Endodermal cell (in vitro differentiated cells): Measurements from ENCODE around the gene TMEM72. TPM values are rescaled to one million over a fixed set of nuclear protein-coding genes. Genes with fewer than 3 reads are reported as not detected.
A peak's percentile ranks its signal among the peaks of the same experiment; 100 is the strongest.

Source experiments
- DNase-seq: peaks from one replicate; pipeline ENCODE4 v3.0.0-alpha.2; 2017
- H3K27ac ChIP-seq: 2 replicates; pipeline ENCODE4 v1.5.1; 2013; ENCODE audit warnings: mild to moderate bottlenecking, low read depth, low read length, moderate library complexity
- H3K27me3 ChIP-seq: 2 replicates; pipeline ENCODE4 v1.6.1; 2013; ENCODE audit warnings: mild to moderate bottlenecking, low read length, moderate library complexity; ENCODE audit not compliant: insufficient read depth, control insufficient read depth, poor library complexity, severe bottlenecking
- H3K36me3 ChIP-seq: 2 replicates; pipeline ENCODE4 v1.7.0; 2013; ENCODE audit warnings: mild to moderate bottlenecking, low read length, moderate library complexity; ENCODE audit not compliant: control insufficient read depth, insufficient read depth
- H3K4me1 ChIP-seq: one replicate; pipeline ENCODE4 v1.7.0; 2013; ENCODE audit warnings: low read length; ENCODE audit not compliant: control insufficient read depth, insufficient read depth
- H3K4me3 ChIP-seq: 2 replicates; pipeline ENCODE4 v1.5.1; 2013; ENCODE audit warnings: mild to moderate bottlenecking, low read length, moderate library complexity
- H3K9ac ChIP-seq: 2 replicates; pipeline ENCODE4 v1.6.1; 2013; ENCODE audit warnings: mild to moderate bottlenecking, low read length, moderate library complexity; ENCODE audit not compliant: poor library complexity, severe bottlenecking; ENCODE audit errors: extremely low read depth
- H3K9me3 ChIP-seq: 2 replicates; pipeline ENCODE4 v1.6.1; 2013; ENCODE audit warnings: mild to moderate bottlenecking, low read length, moderate library complexity; ENCODE audit not compliant: control insufficient read depth
- H3K27ac Mint-ChIP-seq: 2 replicates; pipeline ENCODE4 v1.8.0; 2020; ENCODE audit warnings: mixed read lengths
- H3K27me3 Mint-ChIP-seq: 2 replicates; pipeline ENCODE4 v1.8.0; 2021; ENCODE audit warnings: mild to moderate bottlenecking, mixed read lengths; ENCODE audit not compliant: insufficient read depth
- H3K36me3 Mint-ChIP-seq: 2 replicates; pipeline ENCODE4 v1.8.0; 2020; ENCODE audit warnings: low read depth, mixed read lengths
- H3K4me1 Mint-ChIP-seq: 2 replicates; pipeline ENCODE4 v1.8.0; 2020; ENCODE audit warnings: mixed read lengths
- H3K4me3 Mint-ChIP-seq: 2 replicates; pipeline ENCODE4 v1.8.0; 2020; ENCODE audit warnings: mild to moderate bottlenecking, moderate library complexity, mixed read lengths
- H3K9me3 Mint-ChIP-seq: 2 replicates; pipeline ENCODE4 v1.8.0; 2020; ENCODE audit warnings: mild to moderate bottlenecking, mixed read lengths
- CTCF ChIP-seq: fragments of 200-600 bp; sonication (generic); conservative IDR thresholded peaks from 2 replicates; pipeline ENCODE4 v1.5.0; 2021; ENCODE audit warnings: antibody characterized with exemption, mild to moderate bottlenecking
- WGBS, 2 experiments: methylation state at CpG; one replicate each; pipeline versions ENCODE4 v1.1.5 to v1.1.7; 2013; ENCODE audit warnings: missing lambda C conversion rate in 2 of 2, mixed read lengths in 1 of 2; ENCODE audit not compliant: insufficient coverage in 1 of 2, insufficient read length in 1 of 2; 5-methylcytosine and 5-hydroxymethylcytosine counted together
- total RNA-seq, 2 donors: library from RNA; stranded (reverse); fragmentation: NEBNext Ultra II Directional in 1 of 2; extraction: Animal tissue kit (Norgen Biotek cat#: 25700) in 1 of 2; gene quantifications; 2 replicates in 1 of 2; 3 replicates in 1 of 2; pipeline ENCODE4 v1.2.1, GENCODE V29; 2021

The TMEM72 gene
- total RNA-seq, 2 donors from 2014 or later = not detected

- H3K4me3 ChIP-seq = no peak overlapping the region
- no peak overlapping the region for H3K4me3 Mint-ChIP-seq
Measured at GRCh38 chr10:44963772-44964633, 52.9 kb downstream of the TMEM72 start.

GRCh38 chr10:44965104-44965503, 54.0 kb downstream of the TMEM72 start:
- peaks cover 9% of the 10 kb centered on the region for H3K27me3 ChIP-seq
- no peak for TF ChIP-seq CTCF
- peak overlapping the region; percentile 99 for H3K27ac ChIP-seq
- H3K9ac ChIP-seq = no peak overlapping the region
- no peaks in the 10 kb centered on the region for H3K9me3 ChIP-seq
- peak; percentile 16 for DNase-seq
- peaks cover 13% of the 10 kb centered on the region for H3K4me1 ChIP-seq
- H3K4me3 ChIP-seq = no peak overlapping the region
- Mint-ChIP-seq H3K4me3 (no peak overlapping the region), H3K4me1 (peaks cover 35% of the 10 kb centered on the region), H3K27me3 (peaks cover 18% of the 10 kb centered on the region), H3K9me3 (no peaks in the 10 kb centered on the region), H3K36me3 (no peaks in the 10 kb centered on the region), H3K27ac (no peak overlapping the region)
- 83 to 100% methylated on average over 1 of the region's 1 CpG for WGBS, 2 experiments
- no peaks in the 10 kb centered on the region for H3K36me3 ChIP-seq

More at GRCh38 chr10:44963772-44964633, 52.9 kb downstream of the TMEM72 start:
- WGBS, 2 experiments = 70 to 71% methylated on average over 5 to 15 of the region's 15 CpGs
- Histone ChIP-seq H3K9me3 (no peaks in the 10 kb centered on the region), H3K36me3 (no peaks in the 10 kb centered on the region), H3K27ac (peak overlapping the region; percentile 99), H3K27me3 (peaks cover 9% of the 10 kb centered on the region), H3K9ac (peak overlapping the region; percentile 39), H3K4me1 (peaks cover 14% of the 10 kb centered on the region)
- no peak for DNase-seq
- no peaks in the 10 kb centered on the region for H3K9me3 Mint-ChIP-seq
- peak; percentile 43 for TF ChIP-seq CTCF
- H3K36me3 Mint-ChIP-seq = no peaks in the 10 kb centered on the region
- H3K4me1 Mint-ChIP-seq = peaks cover 36% of the 10 kb centered on the region
- no peak overlapping the region for H3K27ac Mint-ChIP-seq
- peaks cover 18% of the 10 kb centered on the region for H3K27me3 Mint-ChIP-seq

- H3K27me3 Mint-ChIP-seq = peaks cover 15% of the 10 kb centered on the region
- Histone ChIP-seq H3K4me1 (peaks cover 9% of the 10 kb centered on the region), H3K27me3 (peaks cover 9% of the 10 kb centered on the region), H3K36me3 (no peaks in the 10 kb centered on the region), H3K9me3 (no peaks in the 10 kb centered on the region), H3K27ac (no peak overlapping the region), H3K4me3 (no peak overlapping the region), H3K9ac (no peak overlapping the region)
- WGBS, 2 experiments = 89 to 92% methylated on average over 5 to 6 of the region's 6 CpGs
- H3K4me1 Mint-ChIP-seq = peaks cover 30% of the 10 kb centered on the region
- H3K9me3 Mint-ChIP-seq = no peaks in the 10 kb centered on the region
- no peak overlapping the region for H3K4me3 Mint-ChIP-seq
- no peak for TF ChIP-seq CTCF
- no peak overlapping the region for H3K27ac Mint-ChIP-seq
- H3K36me3 Mint-ChIP-seq = peaks cover 1% of the 10 kb centered on the region
- peak; percentile 35 for DNase-seq
Measured at GRCh38 chr10:44965651-44966097, 54.5 kb downstream of the TMEM72 start.
